ENCODE measurements around the gene ZFTA.

GRCh38 chr11:63811522-63811921, 42.9 kb upstream of the ZFTA start:
- no peak for TF ChIP-seq CTCF (IDR thresholded peaks at IDR 0.05)
- TF ChIP-seq POLR2A (IDR thresholded peaks at IDR 0.05) = no peak
- no peak for TF ChIP-seq EP300 (IDR thresholded peaks at IDR 0.05)

All from suprapubic skin (tissue), 3 donors.